ENCODE measurements around the gene RCOR2. TPM values are rescaled to one million over a fixed set of nuclear protein-coding genes. Genes with fewer than 3 reads are reported as not detected.
A peak's percentile ranks its signal among the peaks of the same experiment; 100 is the strongest.

The RCOR2 gene
- total and polyA plus RNA-seq, 2 experiments from 2014 or later = 5.5 to 66.9 TPM

DNA sequence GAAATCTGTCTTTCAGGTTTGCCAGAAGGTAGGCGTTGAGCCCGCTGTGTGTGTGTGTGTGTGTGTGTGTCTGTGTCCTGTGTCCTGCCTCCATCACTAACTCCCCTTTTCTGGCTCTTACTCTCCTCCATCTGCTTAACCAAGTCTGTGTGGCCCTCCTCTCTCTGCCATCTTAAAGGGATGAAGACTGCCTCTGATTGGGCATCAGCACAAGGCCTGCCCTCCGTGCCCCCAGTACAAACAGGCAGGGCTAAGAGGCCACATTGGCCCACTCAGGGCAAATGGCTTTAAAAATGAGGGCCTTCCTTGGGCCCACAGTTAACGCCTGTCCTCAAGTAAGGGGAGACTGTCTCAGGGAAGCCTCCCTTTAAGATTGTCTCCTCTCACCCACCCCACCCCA lies 10.9 kb downstream of the RCOR2 start (continued):
- TF ChIP-seq ZNF462 (CRISPR knock-in tag; IDR thresholded peaks at IDR 0.05) = no peak
- no peak for TF ChIP-seq JUNB (IDR thresholded peaks at IDR 0.05; ENCODE audit: unreplicated experiment)
- no peak for TF ChIP-seq CREB1 (CRISPR knock-in tag; IDR thresholded peaks at IDR 0.05; ENCODE audit: low read depth)

- no peak overlapping the region for H2AFZ ChIP-seq
- H3K36me3 ChIP-seq (ENCODE audit: insufficient read depth) = peaks cover 6% of the 10 kb centered on the region; the same call in 1 of the 2 replicates
- H3K9me2 ChIP-seq (ENCODE audit: insufficient read depth) = no peaks in the 10 kb centered on the region
- no peak for DNase-seq (ENCODE audit: low spot score)
- H3K4me3 Mint-ChIP-seq = no peak overlapping the region; the same call in 2 of the 3 replicates
- H3K4me2 ChIP-seq = no peak overlapping the region
- H3K79me2 ChIP-seq (replicated peaks; ENCODE audit: insufficient read depth) = no peaks in the 10 kb centered on the region
- H3K27me3 Mint-ChIP-seq (ENCODE audit: insufficient read depth, low read depth, poor library complexity) = peaks cover 19% of the 10 kb centered on the region
- no peak for ATAC-seq
- no peak overlapping the region for H3K4me3 ChIP-seq
- peaks cover 47% of the 10 kb centered on the region for H3K4me1 Mint-ChIP-seq
- H3K27ac ChIP-seq (ENCODE audit: low read depth) = no peak overlapping the region
- H3K27ac Mint-ChIP-seq = peak overlapping the region; percentile 88; the same call in 1 of the 2 replicates
- H4K20me1 ChIP-seq (replicated peaks; ENCODE audit: insufficient read depth) = peaks cover 2% of the 10 kb centered on the region; the same call in 1 of the 2 replicates
- H3K36me3 Mint-ChIP-seq (ENCODE audit: low read depth) = peaks cover 53% of the 10 kb centered on the region
- H3F3A ChIP-seq (replicated peaks; ENCODE audit: low read depth) = peaks cover 28% of the 10 kb centered on the region
- peaks cover 43% of the 10 kb centered on the region for H3K4me1 ChIP-seq (ENCODE audit: insufficient read depth)
- no peaks in the 10 kb centered on the region for H3K27me3 ChIP-seq (ENCODE audit: insufficient read depth)
- no peaks in the 10 kb centered on the region for H3K9me3 Mint-ChIP-seq
- no peak for TF ChIP-seq STAT1 (IDR thresholded peaks at IDR 0.05; ENCODE audit: unreplicated experiment)
- no peak for TF ChIP-seq EZH2phosphoT487 (IDR thresholded peaks at IDR 0.05; ENCODE audit: unreplicated experiment)
- TF ChIP-seq, protein P1, sequence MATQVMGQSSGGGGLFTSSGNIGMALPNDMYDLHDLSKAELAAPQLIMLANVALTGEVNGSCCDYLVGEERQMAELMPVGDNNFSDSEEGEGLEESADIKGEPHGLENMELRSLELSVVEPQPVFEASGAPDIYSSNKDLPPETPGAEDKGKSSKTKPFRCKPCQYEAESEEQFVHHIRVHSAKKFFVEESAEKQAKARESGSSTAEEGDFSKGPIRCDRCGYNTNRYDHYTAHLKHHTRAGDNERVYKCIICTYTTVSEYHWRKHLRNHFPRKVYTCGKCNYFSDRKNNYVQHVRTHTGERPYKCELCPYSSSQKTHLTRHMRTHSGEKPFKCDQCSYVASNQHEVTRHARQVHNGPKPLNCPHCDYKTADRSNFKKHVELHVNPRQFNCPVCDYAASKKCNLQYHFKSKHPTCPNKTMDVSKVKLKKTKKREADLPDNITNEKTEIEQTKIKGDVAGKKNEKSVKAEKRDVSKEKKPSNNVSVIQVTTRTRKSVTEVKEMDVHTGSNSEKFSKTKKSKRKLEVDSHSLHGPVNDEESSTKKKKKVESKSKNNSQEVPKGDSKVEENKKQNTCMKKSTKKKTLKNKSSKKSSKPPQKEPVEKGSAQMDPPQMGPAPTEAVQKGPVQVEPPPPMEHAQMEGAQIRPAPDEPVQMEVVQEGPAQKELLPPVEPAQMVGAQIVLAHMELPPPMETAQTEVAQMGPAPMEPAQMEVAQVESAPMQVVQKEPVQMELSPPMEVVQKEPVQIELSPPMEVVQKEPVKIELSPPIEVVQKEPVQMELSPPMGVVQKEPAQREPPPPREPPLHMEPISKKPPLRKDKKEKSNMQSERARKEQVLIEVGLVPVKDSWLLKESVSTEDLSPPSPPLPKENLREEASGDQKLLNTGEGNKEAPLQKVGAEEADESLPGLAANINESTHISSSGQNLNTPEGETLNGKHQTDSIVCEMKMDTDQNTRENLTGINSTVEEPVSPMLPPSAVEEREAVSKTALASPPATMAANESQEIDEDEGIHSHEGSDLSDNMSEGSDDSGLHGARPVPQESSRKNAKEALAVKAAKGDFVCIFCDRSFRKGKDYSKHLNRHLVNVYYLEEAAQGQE (IDR thresholded peaks at IDR 0.05; ENCODE audit: unreplicated experiment) = no peak
- TF ChIP-seq POLR2AphosphoS5 (IDR thresholded peaks at IDR 0.05; ENCODE audit: low read depth) = no peak
- TF ChIP-seq JUNB (IDR thresholded peaks at IDR 0.05; ENCODE audit: unreplicated experiment) = no peak
- TF ChIP-seq EZH2 (IDR thresholded peaks at IDR 0.05; ENCODE audit: low read depth, unreplicated experiment) = no peak
- TF ChIP-seq NANOG (IDR thresholded peaks at IDR 0.05; ENCODE audit: borderline replicate concordance) = no peak
These were observed 11.8 kb downstream of the RCOR2 start for GRCh38 chr11:63905179-63905578.

All from GM23338 (cell line).